CD8-positive, alpha-beta memory T cell (primary cell): ENCODE measurements around the gene IMPA2. TPM values are rescaled to one million over a fixed set of nuclear protein-coding genes. Genes with fewer than 3 reads are reported as not detected.
A peak's percentile ranks its signal among the peaks of the same experiment; 100 is the strongest.
"Not testable (repeated sequence)": the region's sequence is repeated elsewhere in the genome, so short reads cannot be mapped to it uniquely, and the experiment has no call there.

ENCODE experiments used
- CTCF ChIA-PET: fragments of 350-600 bp; sonication (Branson Sonifier 250); formaldehyde crosslinking; loops from one replicate; lab custom pipeline; 2021; ENCODE audit warnings: antibody characterized with exemption; lab: Charles Lee
- POLR2A ChIA-PET: fragments of 350-600 bp; sonication (Branson Sonifier 250); formaldehyde crosslinking; loops from one replicate; lab custom pipeline; 2021; ENCODE audit warnings: antibody characterized with exemption; lab: Charles Lee
- DNase-seq, 5 donors: peaks; one replicate each; pipeline versions ENCODE4 v3.0.0 to v3.0.0-alpha.2; 2020 to 2022; ENCODE audit warnings: mixed read lengths in 1 of 5
- H3K27ac ChIP-seq: one replicate; pipeline ENCODE4 v1.7.0; 2013; ENCODE audit warnings: low read depth, mild to moderate bottlenecking, low read length, moderate library complexity
- H3K27me3 ChIP-seq: 2 replicates; pipeline ENCODE4 v1.7.0; 2013; ENCODE audit warnings: low read length, mild to moderate bottlenecking; ENCODE audit not compliant: insufficient read depth, poor library complexity, severe bottlenecking
- H3K36me3 ChIP-seq: 2 replicates; pipeline ENCODE4 v1.7.0; 2013; ENCODE audit warnings: mild to moderate bottlenecking, low read length, moderate library complexity; ENCODE audit not compliant: insufficient read depth
- H3K4me1 ChIP-seq: 2 replicates; pipeline ENCODE4 v1.7.0; 2013; ENCODE audit warnings: mild to moderate bottlenecking, low read length, moderate library complexity; ENCODE audit not compliant: insufficient read depth
- H3K4me3 ChIP-seq: 2 replicates; pipeline ENCODE4 v1.7.0; 2013; ENCODE audit warnings: mild to moderate bottlenecking, low read length
- H3K9me3 ChIP-seq: 2 replicates; pipeline ENCODE4 v1.7.0; 2013; ENCODE audit warnings: mild to moderate bottlenecking, low read length
- H3K27ac Mint-ChIP-seq, 8 donors: one replicate each; pipeline ENCODE4 v1.8.0; 2020 to 2021; ENCODE audit warnings: mixed read lengths in 8 of 8, mild to moderate bottlenecking in 6 of 8, inconsistent platforms in 3 of 8, moderate library complexity in 3 of 8
- H3K27me3 Mint-ChIP-seq, 2 donors: one replicate each; pipeline ENCODE4 v1.8.0; 2020 to 2021; ENCODE audit warnings: mixed read lengths in 2 of 2, mild to moderate bottlenecking in 1 of 2, moderate library complexity in 1 of 2
- H3K36me3 Mint-ChIP-seq, 3 donors: one replicate each; pipeline ENCODE4 v1.8.0; 2020 to 2021; ENCODE audit warnings: mixed read lengths in 3 of 3, inconsistent platforms in 1 of 3, mild to moderate bottlenecking in 1 of 3
- H3K4me1 Mint-ChIP-seq, 3 donors: one replicate each; pipeline ENCODE4 v1.8.0; 2020 to 2021; ENCODE audit warnings: mixed read lengths in 3 of 3, inconsistent platforms in 1 of 3, mild to moderate bottlenecking in 1 of 3
- H3K4me3 Mint-ChIP-seq, 7 donors: one replicate each; pipeline ENCODE4 v1.8.0; 2020 to 2021; ENCODE audit warnings: mixed read lengths in 7 of 7, mild to moderate bottlenecking in 6 of 7, moderate library complexity in 4 of 7, inconsistent platforms in 2 of 7
- H3K9me3 Mint-ChIP-seq, 5 donors: one replicate each; pipeline ENCODE4 v1.8.0; 2020 to 2022; ENCODE audit warnings: mixed read lengths in 5 of 5, mild to moderate bottlenecking in 3 of 5, moderate library complexity in 2 of 5, inconsistent platforms in 1 of 5
- polyA plus RNA-seq: library from polyadenylated mRNA; unstranded; fragments of 300-500 nt; fragmentation: Illumina TruSeq; gene quantifications from one replicate; pipeline ENCODE4 v1.2.3, GENCODE V29; 2021
- total RNA-seq, 2 experiments: library from RNA; stranded (reverse); gene quantifications; one replicate each; pipeline ENCODE4 v1.2.3, GENCODE V29; 2021

Gene IMPA2
- total and polyA plus RNA-seq, 3 experiments from 2014 or later, result 6.2 to 14.0 (median 13.3) TPM

- H3K4me3 ChIP-seq, H3K36me3 Mint-ChIP-seq, H3K4me1 Mint-ChIP-seq, H3K27me3 ChIP-seq, H3K27ac Mint-ChIP-seq, H3K9me3 Mint-ChIP-seq, H3K9me3 ChIP-seq, H3K4me1 ChIP-seq, POLR2A ChIA-PET, H3K4me3 Mint-ChIP-seq, H3K27ac ChIP-seq, CTCF ChIA-PET, DNase-seq, H3K36me3 ChIP-seq: not testable (repeated sequence)
- peaks cover 12 to 23% of the 10 kb centered on the region in 2 donors for H3K27me3 Mint-ChIP-seq
Measured at GRCh38 chr18:12071066-12071465, 89.8 kb downstream of the IMPA2 start.

GRCh38 chr18:12072996-12073395 lies 91.7 kb downstream of the IMPA2 start:
- Histone ChIP-seq H3K27me3 (no peaks in the 10 kb centered on the region), H3K4me1 (no peaks in the 10 kb centered on the region), H3K27ac (no peak overlapping the region), H3K36me3 (no peaks in the 10 kb centered on the region), H3K9me3 (no peaks in the 10 kb centered on the region), H3K4me3 (no peak overlapping the region)
- Mint-ChIP-seq H3K27ac (no peak overlapping the region), H3K36me3 (no peaks in the 10 kb centered on the region), H3K27me3 (peaks cover 17 to 29% of the 10 kb centered on the region in 2 donors), H3K4me1 (peaks cover 0 to 4% (median 3%) of the 10 kb centered on the region in 3 donors), H3K9me3 (no peaks in the 10 kb centered on the region), H3K4me3 (no peak overlapping the region)
- ChIA-PET POLR2A (no interaction called here), CTCF (no interaction called here)
- no peak for DNase-seq

- H3K4me3 Mint-ChIP-seq, result no peak overlapping the region
- CTCF ChIA-PET, result no interaction called here
Measured at GRCh38 chr18:12074736-12075135, 93.4 kb downstream of the IMPA2 start.

GRCh38 chr18:12076424-12077140 lies 95.3 kb downstream of the IMPA2 start:
- H3K9me3 Mint-ChIP-seq, result no peaks in the 10 kb centered on the region
- POLR2A ChIA-PET, result no interaction called here
- Histone ChIP-seq H3K27ac (no peak overlapping the region), H3K36me3 (no peaks in the 10 kb centered on the region), H3K4me1 (no peaks in the 10 kb centered on the region), H3K27me3 (no peaks in the 10 kb centered on the region), H3K9me3 (no peaks in the 10 kb centered on the region), H3K4me3 (no peak overlapping the region)
- H3K27me3 Mint-ChIP-seq, result peaks cover 16 to 20% of the 10 kb centered on the region in 2 donors
- DNase-seq, result no peak
- no peaks in the 10 kb centered on the region for H3K36me3 Mint-ChIP-seq
- H3K27ac Mint-ChIP-seq, result no peak overlapping the region
- H3K4me3 Mint-ChIP-seq, result peak overlapping the region in 2 of 7 donors; percentile 9 to 58
- CTCF ChIA-PET, result no interaction called here
- H3K4me1 Mint-ChIP-seq, result peaks cover 0 to 4% (median 3%) of the 10 kb centered on the region in 3 donors

More at GRCh38 chr18:12074736-12075135, 93.4 kb downstream of the IMPA2 start:
- Mint-ChIP-seq H3K27ac (no peak overlapping the region), H3K36me3 (no peaks in the 10 kb centered on the region), H3K4me1 (peaks cover 0 to 4% (median 3%) of the 10 kb centered on the region in 3 donors), H3K9me3 (no peaks in the 10 kb centered on the region), H3K27me3 (peaks cover 18 to 19% of the 10 kb centered on the region in 2 donors)
- Histone ChIP-seq H3K4me3 (no peak overlapping the region), H3K36me3 (no peaks in the 10 kb centered on the region), H3K4me1 (no peaks in the 10 kb centered on the region), H3K27me3 (no peaks in the 10 kb centered on the region), H3K27ac (no peak overlapping the region), H3K9me3 (no peaks in the 10 kb centered on the region)
- no peak for DNase-seq
- POLR2A ChIA-PET, result no interaction called here

GRCh38 chr18:12077994-12078393 lies 96.7 kb downstream of the IMPA2 start:
- H3K4me1 ChIP-seq, H3K36me3 ChIP-seq, H3K27ac ChIP-seq, H3K4me3 Mint-ChIP-seq, POLR2A ChIA-PET, DNase-seq, H3K9me3 Mint-ChIP-seq, CTCF ChIA-PET, H3K9me3 ChIP-seq, H3K4me3 ChIP-seq, H3K36me3 Mint-ChIP-seq, H3K27ac Mint-ChIP-seq, H3K4me1 Mint-ChIP-seq, H3K27me3 ChIP-seq: not testable (repeated sequence)
- H3K27me3 Mint-ChIP-seq, result peaks cover 15 to 20% of the 10 kb centered on the region in 2 donors

- peaks cover 0 to 4% (median 3%) of the 10 kb centered on the region in 3 donors for H3K4me1 Mint-ChIP-seq
- H3K27me3 Mint-ChIP-seq, result peaks cover 15 to 20% of the 10 kb centered on the region in 2 donors
- H3K36me3 Mint-ChIP-seq, result no peaks in the 10 kb centered on the region
- Histone ChIP-seq H3K4me3 (no peak overlapping the region), H3K36me3 (no peaks in the 10 kb centered on the region), H3K27ac (no peak overlapping the region), H3K27me3 (no peaks in the 10 kb centered on the region), H3K4me1 (no peaks in the 10 kb centered on the region), H3K9me3 (no peaks in the 10 kb centered on the region)
- no peak overlapping the region for H3K27ac Mint-ChIP-seq
- ChIA-PET CTCF (no interaction called here), POLR2A (no interaction called here)
- H3K9me3 Mint-ChIP-seq, result no peaks in the 10 kb centered on the region
- no peak for DNase-seq
- H3K4me3 Mint-ChIP-seq, result no peak overlapping the region
Measured at GRCh38 chr18:12079491-12080237, 98.4 kb downstream of the IMPA2 start.

Other genes starting within 250 kb of the IMPA2 start
- gene CHMP1B, start 130.1 kb upstream of the IMPA2 start, total RNA-seq, result 10 to 100 TPM; 24.5 to 24.9 TPM
- gene CHMP1B, start 130.1 kb upstream of the IMPA2 start, polyA plus RNA-seq, result 55.2 TPM
- gene MPPE1, start 73.2 kb upstream of the IMPA2 start, total RNA-seq, result 10 to 100 TPM; 32.3 to 37.7 TPM
- gene MPPE1, start 73.2 kb upstream of the IMPA2 start, polyA plus RNA-seq, result 44.0 TPM
- gene ANKRD62, start 112.3 kb downstream of the IMPA2 start, total RNA-seq, result not detected
- not detected for gene ANKRD62, start 112.3 kb downstream of the IMPA2 start, polyA plus RNA-seq